Smooth muscle cell (in vitro differentiated cells): ENCODE results near the gene FALEC. TPM values are rescaled to one million over a fixed set of nuclear protein-coding genes. Genes with fewer than 3 reads are reported as not detected.

Experiments
- DNase-seq: peaks from one replicate; lab custom pipeline; 2025; ENCODE audit not compliant: unreplicated experiment; lab: John Stamatoyannopoulos, UW
- H2AFZ ChIP-seq: fragments of 200-600 bp; sonication (generic); 2 replicates; pipeline ENCODE4 v1.6.0; 2016; ENCODE audit warnings: antibody characterized with exemption, low read depth, mild to moderate bottlenecking
- H3F3A ChIP-seq: fragments of 200-600 bp; sonication (generic); 2 replicates; pipeline ENCODE4 v1.6.0; 2017; ENCODE audit warnings: antibody characterized with exemption, low read depth
- H3K27ac ChIP-seq: fragments of 200-600 bp; sonication (generic); 2 replicates; pipeline ENCODE4 v1.5.1; 2016; ENCODE audit warnings: low read depth, mild to moderate bottlenecking
- H3K27me3 ChIP-seq: fragments of 200-600 bp; sonication (generic); 2 replicates; pipeline ENCODE4 v1.6.1; 2016; ENCODE audit warnings: low read depth, mild to moderate bottlenecking
- H3K36me3 ChIP-seq: fragments of 200-600 bp; sonication (generic); 2 replicates; pipeline ENCODE4 v1.5.1; 2016; ENCODE audit warnings: low read depth
- H3K4me1 ChIP-seq: fragments of 200-600 bp; sonication (generic); 2 replicates; pipeline ENCODE4 v1.5.1; 2016; ENCODE audit warnings: low read depth
- H3K4me2 ChIP-seq: fragments of 200-600 bp; sonication (generic); 2 replicates; pipeline ENCODE4 v1.6.0; 2016; ENCODE audit warnings: mild to moderate bottlenecking
- H3K4me3 ChIP-seq: fragments of 200-600 bp; sonication (generic); 2 replicates; pipeline ENCODE4 v1.5.1; 2016; ENCODE audit warnings: mild to moderate bottlenecking
- H3K79me2 ChIP-seq: fragments of 200-600 bp; sonication (generic); 2 replicates; pipeline ENCODE4 v1.6.0; 2016; ENCODE audit warnings: low read depth, mild to moderate bottlenecking
- H3K9ac ChIP-seq: fragments of 200-600 bp; sonication (generic); 2 replicates; pipeline ENCODE4 v1.6.0; 2016; ENCODE audit warnings: low read depth
- H3K9me3 ChIP-seq: fragments of 200-600 bp; sonication (generic); replicated peaks from 2 replicates; pipeline ENCODE4 v1.5.1; 2016; ENCODE audit warnings: low read depth
- H4K20me1 ChIP-seq: fragments of 200-600 bp; sonication (generic); 2 replicates; pipeline ENCODE4 v1.6.0; 2016; ENCODE audit warnings: low read depth
- CTCF ChIP-seq: fragments of 200-600 bp; sonication (generic); IDR thresholded peaks from 2 replicates; pipeline ENCODE4 v1.5.1; 2017; ENCODE audit warnings: borderline replicate concordance, mild to moderate bottlenecking, antibody characterized with exemption; ENCODE audit not compliant: insufficient read depth, poor library complexity, severe bottlenecking
- WGBS: methylation state at CpG from one replicate; pipeline ENCODE4 v1.1.7; 2016; ENCODE audit warnings: low lambda C conversion rate; 5-methylcytosine and 5-hydroxymethylcytosine counted together
- polyA plus RNA-seq: library from polyadenylated mRNA; unstranded; fragments of >200 nt; fragmentation: Nextera tagmentation; extraction: Ambion mirVana; gene quantifications from 2 replicates; pipeline ENCODE4 v1.2.1, GENCODE V29; 2016
- total RNA-seq: library from RNA; depleted of rRNA; stranded (reverse); fragments of >200 nt; gene quantifications from 2 replicates; pipeline ENCODE4 v1.2.3, GENCODE V29; 2014

FALEC gene
- total and polyA plus RNA-seq, 2 experiments from 2014 or later = 0.62 TPM; not detected in 1

DNA sequence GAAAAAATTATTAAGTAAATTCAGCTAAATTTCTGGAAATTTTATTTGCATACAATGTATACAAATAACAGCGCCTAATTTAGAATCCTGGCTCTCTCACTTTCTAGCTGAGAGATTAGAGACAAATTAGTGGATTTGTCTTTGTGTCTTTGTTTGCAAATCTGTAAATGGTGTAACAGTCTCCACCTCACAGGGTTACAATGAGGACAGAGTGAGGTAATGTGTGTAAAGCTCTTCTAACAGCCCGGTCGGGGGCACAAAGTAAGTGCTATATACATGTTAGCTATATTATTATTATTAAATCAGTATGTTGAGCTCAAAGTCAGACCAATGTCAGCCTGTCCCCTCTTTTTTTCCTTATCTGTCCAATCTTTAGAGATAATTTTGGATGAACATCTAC is 28.7 kb downstream of the FALEC start:
- Histone ChIP-seq H2AFZ (no peak overlapping the region), H3K79me2 (no peaks in the 10 kb centered on the region), H3K4me2 (no peak overlapping the region), H3K27me3 (no peaks in the 10 kb centered on the region), H3K4me3 (no peak overlapping the region), H3K9me3 (no peaks in the 10 kb centered on the region), H3K9ac (no peak overlapping the region), H4K20me1 (no peaks in the 10 kb centered on the region), H3K4me1 (no peaks in the 10 kb centered on the region), H3K36me3 (no peaks in the 10 kb centered on the region), H3F3A (no peaks in the 10 kb centered on the region), H3K27ac (no peak overlapping the region)
- DNase-seq = no peak
- no peak for TF ChIP-seq CTCF
- WGBS = 90% methylated on average over 3 of the region's 3 CpGs

- Histone ChIP-seq H3K4me2 (no peak overlapping the region), H3K4me1 (no peaks in the 10 kb centered on the region), H3K4me3 (no peak overlapping the region), H3K27ac (no peak overlapping the region), H3K27me3 (no peaks in the 10 kb centered on the region), H2AFZ (no peak overlapping the region), H3F3A (peaks cover 12% of the 10 kb centered on the region), H3K9me3 (no peaks in the 10 kb centered on the region), H3K79me2 (no peaks in the 10 kb centered on the region), H3K9ac (no peak overlapping the region), H3K36me3 (no peaks in the 10 kb centered on the region), H4K20me1 (no peaks in the 10 kb centered on the region)
- TF ChIP-seq CTCF = no peak
- WGBS = 93% methylated on average over 6 of the region's 6 CpGs
- DNase-seq = no peak
These were observed 30.0 kb downstream of the FALEC start for GRCh38 chr1:150545486-150546032.

DNA sequence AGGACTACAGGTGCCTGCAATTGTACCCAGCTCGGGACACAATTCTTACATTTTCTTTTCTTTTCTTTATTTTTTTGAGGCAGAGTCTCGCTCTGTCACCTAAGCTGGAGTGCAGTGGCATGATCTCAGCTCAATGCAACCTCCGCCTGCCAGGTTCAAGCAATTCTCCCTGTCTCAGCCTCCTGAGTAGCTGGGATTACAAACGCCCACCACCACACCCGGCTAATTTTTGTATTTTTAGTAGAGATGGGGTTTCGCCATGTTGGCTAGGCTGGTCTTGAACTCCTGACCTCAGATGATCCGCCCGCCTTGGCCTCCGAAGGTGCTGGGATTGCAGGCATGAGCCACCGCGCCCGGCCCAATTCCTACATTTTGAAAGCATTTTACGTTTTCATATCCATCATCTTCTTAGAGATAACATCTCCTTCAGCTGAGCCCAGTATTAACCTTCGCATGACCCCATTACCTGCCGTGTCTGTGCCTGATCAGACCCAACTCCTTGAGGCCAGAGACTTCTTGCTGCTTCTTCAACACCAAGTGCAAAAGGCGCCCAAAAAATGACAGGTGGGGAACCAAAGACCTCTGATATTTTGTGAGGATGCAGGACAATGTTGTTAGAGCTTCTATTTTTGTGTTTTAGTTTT is 30.9 kb downstream of the FALEC start:
- Histone ChIP-seq H3K36me3 (no peaks in the 10 kb centered on the region), H4K20me1 (no peaks in the 10 kb centered on the region), H3K79me2 (no peaks in the 10 kb centered on the region), H3K27ac (no peak overlapping the region), H3K4me2 (no peak overlapping the region), H2AFZ (no peak overlapping the region), H3K9ac (no peak overlapping the region), H3K4me3 (no peak overlapping the region), H3K27me3 (no peaks in the 10 kb centered on the region), H3K9me3 (no peaks in the 10 kb centered on the region), H3F3A (peaks cover 21% of the 10 kb centered on the region), H3K4me1 (no peaks in the 10 kb centered on the region)
- no peak for TF ChIP-seq CTCF
- WGBS = 93% methylated on average over 16 of the region's 16 CpGs
- DNase-seq = no peak

GRCh38 chr1:150548324-150548631 is 32.7 kb downstream of the FALEC start:
- Histone ChIP-seq H3K36me3 (no peaks in the 10 kb centered on the region), H3K9ac (no peak overlapping the region), H3K79me2 (no peaks in the 10 kb centered on the region), H3K4me3 (peak overlapping the region; percentile 63), H3K4me2 (peak overlapping the region; percentile 94), H3K27ac (no peak overlapping the region), H2AFZ (no peak overlapping the region), H3K27me3 (no peaks in the 10 kb centered on the region), H3F3A (peaks cover 29% of the 10 kb centered on the region), H4K20me1 (no peaks in the 10 kb centered on the region), H3K4me1 (peaks cover 7% of the 10 kb centered on the region), H3K9me3 (no peaks in the 10 kb centered on the region)
- 77% methylated on average over 4 of the region's 4 CpGs for WGBS
- no peak for TF ChIP-seq CTCF
- DNase-seq = no peak
